ENCODE measurements around the gene OTOG. TPM values are rescaled to one million over a fixed set of nuclear protein-coding genes. Genes with fewer than 3 reads are reported as not detected.

OTOG gene
- total and polyA plus RNA-seq, 4 experiments from 2014 or later, result not detected

- Histone ChIP-seq H3K9me3 (ENCODE audit: control insufficient read depth in 1 of 2, low read length in 2 of 2) (no peaks in the 10 kb centered on the region), H3K4me3 (ENCODE audit: low read length in 2 of 2) (no peak overlapping the region), H3K27ac (ENCODE audit: low read depth, low read length) (no peak overlapping the region), H3K4me1 (ENCODE audit: insufficient read depth, low read length) (no peaks in the 10 kb centered on the region), H3K36me3 (ENCODE audit: insufficient read depth, low read length) (no peaks in the 10 kb centered on the region), H3K27me3 (ENCODE audit: insufficient read depth, low read length) (no peaks in the 10 kb centered on the region)
- no peak for DNase-seq
- H3K4me3 Mint-ChIP-seq, result no peak overlapping the region
- H3K4me1 Mint-ChIP-seq, result no peaks in the 10 kb centered on the region
- intact Hi-C loops (cut with micrococcal nuclease), result no loop called here
- no peaks in the 10 kb centered on the region for H3K36me3 Mint-ChIP-seq
- CTCF ChIA-PET (ENCODE audit: partially characterized antibody), result no interaction called here
- peaks cover 0 to 2% (median 0%) of the 10 kb centered on the region in 8 donors for H3K9me3 Mint-ChIP-seq
- peaks cover 8 to 9% of the 10 kb centered on the region in 2 donors for H3K27me3 Mint-ChIP-seq
- POLR2A ChIA-PET (ENCODE audit: partially characterized antibody), result no interaction called here
- no peak overlapping the region for H3K27ac Mint-ChIP-seq
Measured at GRCh38 chr11:17560281-17561110, 13.4 kb downstream of the OTOG start.

GRCh38 chr11:17561111-17561415, 14.0 kb downstream of the OTOG start:
- Mint-ChIP-seq H3K4me1 (no peaks in the 10 kb centered on the region), H3K36me3 (no peaks in the 10 kb centered on the region), H3K27me3 (peaks cover 8 to 9% of the 10 kb centered on the region in 2 donors), H3K27ac (no peak overlapping the region), H3K4me3 (no peak overlapping the region), H3K9me3 (peaks cover 0 to 2% (median 0%) of the 10 kb centered on the region in 8 donors)
- H3K4me1 ChIP-seq (ENCODE audit: insufficient read depth, low read length), result no peaks in the 10 kb centered on the region
- CTCF ChIA-PET (ENCODE audit: partially characterized antibody), result no interaction called here
- H3K27ac ChIP-seq (ENCODE audit: low read depth, low read length), result no peak overlapping the region
- no peak overlapping the region for H3K4me3 ChIP-seq (ENCODE audit: low read length in 2 of 2)
- no peaks in the 10 kb centered on the region for H3K9me3 ChIP-seq (ENCODE audit: control insufficient read depth in 1 of 2, low read length in 2 of 2)
- no peaks in the 10 kb centered on the region for H3K27me3 ChIP-seq (ENCODE audit: insufficient read depth, low read length)
- no peaks in the 10 kb centered on the region for H3K36me3 ChIP-seq (ENCODE audit: insufficient read depth, low read length)
- intact Hi-C loops (cut with micrococcal nuclease), result no loop called here
- no peak for DNase-seq
- POLR2A ChIA-PET (ENCODE audit: partially characterized antibody), result no interaction called here

GRCh38 chr11:17561526-17561925, 14.5 kb downstream of the OTOG start:
- H3K4me3 ChIP-seq (ENCODE audit: low read length in 2 of 2), result no peak overlapping the region
- no peak overlapping the region for H3K4me3 Mint-ChIP-seq
- no peaks in the 10 kb centered on the region for H3K4me1 Mint-ChIP-seq
- no peak overlapping the region for H3K27ac Mint-ChIP-seq
- H3K9me3 ChIP-seq (ENCODE audit: control insufficient read depth in 1 of 2, low read length in 2 of 2), result no peaks in the 10 kb centered on the region
- DNase-seq, result no peak
- CTCF ChIA-PET (ENCODE audit: partially characterized antibody), result no interaction called here
- H3K9me3 Mint-ChIP-seq, result peaks cover 0 to 2% (median 0%) of the 10 kb centered on the region in 8 donors
- H3K4me1 ChIP-seq (ENCODE audit: insufficient read depth, low read length), result no peaks in the 10 kb centered on the region
- H3K36me3 ChIP-seq (ENCODE audit: insufficient read depth, low read length), result no peaks in the 10 kb centered on the region
- peaks cover 7 to 8% of the 10 kb centered on the region in 2 donors for H3K27me3 Mint-ChIP-seq
- intact Hi-C loops (cut with micrococcal nuclease), result no loop called here
- H3K27me3 ChIP-seq (ENCODE audit: insufficient read depth, low read length), result no peaks in the 10 kb centered on the region
- H3K27ac ChIP-seq (ENCODE audit: low read depth, low read length), result no peak overlapping the region
- POLR2A ChIA-PET (ENCODE audit: partially characterized antibody), result no interaction called here
- H3K36me3 Mint-ChIP-seq, result no peaks in the 10 kb centered on the region

GRCh38 chr11:17563231-17563646, 16.2 kb downstream of the OTOG start:
- DNase-seq, result no peak
- Mint-ChIP-seq H3K4me1 (peaks cover 0 to 2% (median 0%) of the 10 kb centered on the region in 4 donors), H3K36me3 (no peaks in the 10 kb centered on the region), H3K4me3 (no peak overlapping the region), H3K27me3 (peaks cover 5 to 8% of the 10 kb centered on the region in 2 donors), H3K9me3 (peaks cover 0 to 2% (median 0%) of the 10 kb centered on the region in 8 donors), H3K27ac (no peak overlapping the region)
- Histone ChIP-seq H3K27me3 (ENCODE audit: insufficient read depth, low read length) (no peaks in the 10 kb centered on the region), H3K9me3 (ENCODE audit: control insufficient read depth in 1 of 2, low read length in 2 of 2) (no peaks in the 10 kb centered on the region), H3K4me1 (ENCODE audit: insufficient read depth, low read length) (no peaks in the 10 kb centered on the region), H3K4me3 (ENCODE audit: low read length in 2 of 2) (no peak overlapping the region), H3K36me3 (ENCODE audit: insufficient read depth, low read length) (no peaks in the 10 kb centered on the region), H3K27ac (ENCODE audit: low read depth, low read length) (no peak overlapping the region)
- intact Hi-C loops (cut with micrococcal nuclease), result no loop called here
- POLR2A ChIA-PET (ENCODE audit: partially characterized antibody), result no interaction called here
- CTCF ChIA-PET (ENCODE audit: partially characterized antibody), result interaction anchor here (0.7 kb wide), 1 partner anchor 35 kb away, joined by 3 read pairs; no protein-coding TSS in a partner anchor

GRCh38 chr11:17563961-17564686, 17.1 kb downstream of the OTOG start:
- no peak overlapping the region for H3K4me3 Mint-ChIP-seq
- no peak overlapping the region for H3K27ac Mint-ChIP-seq
- peaks cover 0 to 2% (median 0%) of the 10 kb centered on the region in 4 donors for H3K4me1 Mint-ChIP-seq
- Histone ChIP-seq H3K36me3 (ENCODE audit: insufficient read depth, low read length) (no peaks in the 10 kb centered on the region), H3K4me1 (ENCODE audit: insufficient read depth, low read length) (no peaks in the 10 kb centered on the region), H3K27me3 (ENCODE audit: insufficient read depth, low read length) (no peaks in the 10 kb centered on the region), H3K27ac (ENCODE audit: low read depth, low read length) (no peak overlapping the region), H3K4me3 (ENCODE audit: low read length in 2 of 2) (no peak overlapping the region), H3K9me3 (ENCODE audit: control insufficient read depth in 1 of 2, low read length in 2 of 2) (no peaks in the 10 kb centered on the region)
- no peaks in the 10 kb centered on the region for H3K36me3 Mint-ChIP-seq
- intact Hi-C loops (cut with micrococcal nuclease), result no loop called here
- H3K27me3 Mint-ChIP-seq, result peaks cover 4 to 5% of the 10 kb centered on the region in 2 donors
- POLR2A ChIA-PET (ENCODE audit: partially characterized antibody), result no interaction called here
- no peak for DNase-seq
- H3K9me3 Mint-ChIP-seq, result peaks cover 0 to 2% (median 0%) of the 10 kb centered on the region in 8 donors
- CTCF ChIA-PET (ENCODE audit: partially characterized antibody), result interaction anchor here (0.6 to 1.2 kb wide), 2 partner anchors 10 to 19 kb away, joined by 3 to 4 read pairs; no protein-coding TSS in a partner anchor

GRCh38 chr11:17564687-17565042, 17.6 kb downstream of the OTOG start:
- no peaks in the 10 kb centered on the region for H3K27me3 ChIP-seq (ENCODE audit: insufficient read depth, low read length)
- Mint-ChIP-seq H3K9me3 (peaks cover 0 to 2% (median 0%) of the 10 kb centered on the region in 8 donors), H3K4me1 (peaks cover 0 to 2% (median 0%) of the 10 kb centered on the region in 4 donors), H3K36me3 (no peaks in the 10 kb centered on the region), H3K4me3 (no peak overlapping the region), H3K27ac (no peak overlapping the region), H3K27me3 (peaks cover 4 to 5% of the 10 kb centered on the region in 2 donors)
- no peak for DNase-seq
- intact Hi-C loops (cut with micrococcal nuclease), result no loop called here
- no peak overlapping the region for H3K4me3 ChIP-seq (ENCODE audit: low read length in 2 of 2)
- CTCF ChIA-PET (ENCODE audit: partially characterized antibody), result interaction anchor here (0.6 to 1.2 kb wide), 2 partner anchors 11 to 20 kb away, joined by 3 to 4 read pairs; no protein-coding TSS in a partner anchor
- H3K4me1 ChIP-seq (ENCODE audit: insufficient read depth, low read length), result no peaks in the 10 kb centered on the region
- POLR2A ChIA-PET (ENCODE audit: partially characterized antibody), result no interaction called here
- H3K9me3 ChIP-seq (ENCODE audit: control insufficient read depth in 1 of 2, low read length in 2 of 2), result no peaks in the 10 kb centered on the region
- H3K36me3 ChIP-seq (ENCODE audit: insufficient read depth, low read length), result no peaks in the 10 kb centered on the region
- H3K27ac ChIP-seq (ENCODE audit: low read depth, low read length), result no peak overlapping the region

GRCh38 chr11:17568944-17569343, 21.9 kb downstream of the OTOG start:
- H3K9me3 ChIP-seq (ENCODE audit: control insufficient read depth in 1 of 2, low read length in 2 of 2), result no peaks in the 10 kb centered on the region
- CTCF ChIA-PET (ENCODE audit: partially characterized antibody), result interaction anchor here (0.8 kb wide), 1 partner anchor 184 kb away, joined by 3 read pairs; no protein-coding TSS in a partner anchor
- H3K4me1 Mint-ChIP-seq, result peaks cover 0 to 4% (median under 1%) of the 10 kb centered on the region in 4 donors
- DNase-seq, result no peak
- H3K36me3 Mint-ChIP-seq, result no peaks in the 10 kb centered on the region
- peaks cover 3 to 4% of the 10 kb centered on the region in 2 donors for H3K27me3 Mint-ChIP-seq
- no peaks in the 10 kb centered on the region for H3K4me1 ChIP-seq (ENCODE audit: insufficient read depth, low read length)
- no peak overlapping the region for H3K27ac Mint-ChIP-seq
- no peaks in the 10 kb centered on the region for H3K9me3 Mint-ChIP-seq
- H3K4me3 Mint-ChIP-seq, result no peak overlapping the region
- POLR2A ChIA-PET (ENCODE audit: partially characterized antibody), result no interaction called here
- no peak overlapping the region for H3K27ac ChIP-seq (ENCODE audit: low read depth, low read length)
- intact Hi-C loops (cut with micrococcal nuclease), result no loop called here
- H3K36me3 ChIP-seq (ENCODE audit: insufficient read depth, low read length), result no peaks in the 10 kb centered on the region
- H3K27me3 ChIP-seq (ENCODE audit: insufficient read depth, low read length), result no peaks in the 10 kb centered on the region
- H3K4me3 ChIP-seq (ENCODE audit: low read length in 2 of 2), result no peak overlapping the region

Data from CD4-positive, alpha-beta memory T cell (primary cell).